ENCODE data around the gene DLST.
"Not testable (repeated sequence)": the region's sequence is repeated elsewhere in the genome, so short reads cannot be mapped to it uniquely, and the experiment has no call there.

GRCh38 chr14:74932936-74933335 lies 51.2 kb downstream of the DLST start:
- TF ChIP-seq, protein P1, sequence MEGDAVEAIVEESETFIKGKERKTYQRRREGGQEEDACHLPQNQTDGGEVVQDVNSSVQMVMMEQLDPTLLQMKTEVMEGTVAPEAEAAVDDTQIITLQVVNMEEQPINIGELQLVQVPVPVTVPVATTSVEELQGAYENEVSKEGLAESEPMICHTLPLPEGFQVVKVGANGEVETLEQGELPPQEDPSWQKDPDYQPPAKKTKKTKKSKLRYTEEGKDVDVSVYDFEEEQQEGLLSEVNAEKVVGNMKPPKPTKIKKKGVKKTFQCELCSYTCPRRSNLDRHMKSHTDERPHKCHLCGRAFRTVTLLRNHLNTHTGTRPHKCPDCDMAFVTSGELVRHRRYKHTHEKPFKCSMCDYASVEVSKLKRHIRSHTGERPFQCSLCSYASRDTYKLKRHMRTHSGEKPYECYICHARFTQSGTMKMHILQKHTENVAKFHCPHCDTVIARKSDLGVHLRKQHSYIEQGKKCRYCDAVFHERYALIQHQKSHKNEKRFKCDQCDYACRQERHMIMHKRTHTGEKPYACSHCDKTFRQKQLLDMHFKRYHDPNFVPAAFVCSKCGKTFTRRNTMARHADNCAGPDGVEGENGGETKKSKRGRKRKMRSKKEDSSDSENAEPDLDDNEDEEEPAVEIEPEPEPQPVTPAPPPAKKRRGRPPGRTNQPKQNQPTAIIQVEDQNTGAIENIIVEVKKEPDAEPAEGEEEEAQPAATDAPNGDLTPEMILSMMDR (conservative IDR thresholded peaks at IDR 0.05 in 1 of 2, IDR thresholded peaks at IDR 0.05 in 1 of 2; ENCODE audit: extremely low read depth in 1 of 2, insufficient read depth in 1 of 2, low read depth in 1 of 2, low read length in 2 of 2), result not testable (repeated sequence)
- TF ChIP-seq EZH2 (IDR thresholded peaks at IDR 0.05; ENCODE audit: borderline replicate concordance, low read length), result not testable (repeated sequence)
